NT2/D1 (cell line): ENCODE data around the gene NUDT1.

Experiments used
- SUZ12 ChIP-seq: IDR thresholded peaks from 2 replicates; pipeline ENCODE4 v1.6.1; 2011; ENCODE audit not compliant: insufficient read length, insufficient read depth; ENCODE audit errors: extremely low read depth
- YY1 ChIP-seq: IDR thresholded peaks from 2 replicates; pipeline ENCODE4 v1.6.1; 2011; ENCODE audit not compliant: insufficient read length, insufficient read depth

GRCh38 chr7:2223321-2223720 lies 18.7 kb upstream of the NUDT1 start:
- no peak for TF ChIP-seq YY1
- no peak for TF ChIP-seq SUZ12
